22Rv1 (cell line): ENCODE measurements around the gene ENTPD2.

Experiments
- ZFX ChIP-seq: fragments of 450-650 bp; IDR thresholded peaks from 2 replicates; pipeline ENCODE4 v1.6.1; 2017; ENCODE audit warnings: antibody characterized with exemption, borderline replicate concordance
- TF ChIP-seq, protein P1 (sequence below): fragments of 450-650 bp; IDR thresholded peaks from 2 replicates; pipeline ENCODE4 v1.5.1; 2017; ENCODE audit warnings: mild to moderate bottlenecking

GRCh38 chr9:137034709-137035506, 19.0 kb downstream of the ENTPD2 start:
- TF ChIP-seq, protein P1, sequence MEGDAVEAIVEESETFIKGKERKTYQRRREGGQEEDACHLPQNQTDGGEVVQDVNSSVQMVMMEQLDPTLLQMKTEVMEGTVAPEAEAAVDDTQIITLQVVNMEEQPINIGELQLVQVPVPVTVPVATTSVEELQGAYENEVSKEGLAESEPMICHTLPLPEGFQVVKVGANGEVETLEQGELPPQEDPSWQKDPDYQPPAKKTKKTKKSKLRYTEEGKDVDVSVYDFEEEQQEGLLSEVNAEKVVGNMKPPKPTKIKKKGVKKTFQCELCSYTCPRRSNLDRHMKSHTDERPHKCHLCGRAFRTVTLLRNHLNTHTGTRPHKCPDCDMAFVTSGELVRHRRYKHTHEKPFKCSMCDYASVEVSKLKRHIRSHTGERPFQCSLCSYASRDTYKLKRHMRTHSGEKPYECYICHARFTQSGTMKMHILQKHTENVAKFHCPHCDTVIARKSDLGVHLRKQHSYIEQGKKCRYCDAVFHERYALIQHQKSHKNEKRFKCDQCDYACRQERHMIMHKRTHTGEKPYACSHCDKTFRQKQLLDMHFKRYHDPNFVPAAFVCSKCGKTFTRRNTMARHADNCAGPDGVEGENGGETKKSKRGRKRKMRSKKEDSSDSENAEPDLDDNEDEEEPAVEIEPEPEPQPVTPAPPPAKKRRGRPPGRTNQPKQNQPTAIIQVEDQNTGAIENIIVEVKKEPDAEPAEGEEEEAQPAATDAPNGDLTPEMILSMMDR = peak; percentile 95
- no peak for TF ChIP-seq ZFX
